ENCODE data around the gene USP53. TPM values are rescaled to one million over a fixed set of nuclear protein-coding genes. Genes with fewer than 3 reads are reported as not detected.

USP53 gene
- total RNA-seq, 2 donors from 2014 or later: 51.5 to 62.9 TPM

DNA sequence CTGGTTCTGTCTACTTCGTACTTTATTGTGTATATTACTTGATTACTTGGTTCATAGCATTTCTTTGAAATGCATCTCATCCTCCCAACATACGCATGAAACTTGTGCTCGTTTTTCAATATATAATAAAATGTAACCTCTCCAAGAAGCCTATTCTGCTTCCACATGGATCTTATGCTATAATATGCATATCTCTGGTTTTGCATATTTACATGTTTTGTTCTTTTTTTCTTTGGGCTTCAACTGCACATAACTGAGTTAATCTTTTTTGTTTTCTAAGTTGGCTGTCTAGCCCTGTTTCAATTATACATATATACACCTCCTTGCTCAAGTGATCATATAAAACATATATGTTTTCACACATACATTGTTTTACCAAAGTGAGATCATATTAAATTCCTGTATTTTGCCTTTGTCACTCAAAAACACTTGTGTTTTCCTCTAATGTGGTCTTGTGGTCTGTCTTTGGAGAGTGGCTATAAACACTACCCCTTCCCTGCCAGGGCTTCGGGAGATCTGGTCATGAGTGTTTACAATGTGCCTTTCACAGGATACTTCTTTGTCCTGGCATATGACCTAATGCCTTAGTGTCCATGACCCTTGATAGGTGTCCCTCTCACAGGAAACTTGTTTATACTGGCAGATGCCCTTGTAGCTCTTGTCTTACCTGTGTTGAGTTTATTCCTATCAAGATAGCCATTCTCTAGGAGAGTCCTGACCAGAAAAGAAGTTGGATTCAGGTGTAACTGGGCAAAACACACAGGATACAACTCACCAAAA lies 17.6 kb downstream of the USP53 start:
- H3K27ac ChIP-seq: no peak overlapping the region
- H3K9me3 ChIP-seq: no peaks in the 10 kb centered on the region
- H3K4me3 ChIP-seq: no peak overlapping the region
- H3K36me3 ChIP-seq: peaks cover 14% of the 10 kb centered on the region
- H3K4me1 ChIP-seq: peaks cover 0 to 15% of the 10 kb centered on the region in 2 donors
- no peak for DNase-seq (ENCODE audit: low spot score)
- TF ChIP-seq, protein P1, sequence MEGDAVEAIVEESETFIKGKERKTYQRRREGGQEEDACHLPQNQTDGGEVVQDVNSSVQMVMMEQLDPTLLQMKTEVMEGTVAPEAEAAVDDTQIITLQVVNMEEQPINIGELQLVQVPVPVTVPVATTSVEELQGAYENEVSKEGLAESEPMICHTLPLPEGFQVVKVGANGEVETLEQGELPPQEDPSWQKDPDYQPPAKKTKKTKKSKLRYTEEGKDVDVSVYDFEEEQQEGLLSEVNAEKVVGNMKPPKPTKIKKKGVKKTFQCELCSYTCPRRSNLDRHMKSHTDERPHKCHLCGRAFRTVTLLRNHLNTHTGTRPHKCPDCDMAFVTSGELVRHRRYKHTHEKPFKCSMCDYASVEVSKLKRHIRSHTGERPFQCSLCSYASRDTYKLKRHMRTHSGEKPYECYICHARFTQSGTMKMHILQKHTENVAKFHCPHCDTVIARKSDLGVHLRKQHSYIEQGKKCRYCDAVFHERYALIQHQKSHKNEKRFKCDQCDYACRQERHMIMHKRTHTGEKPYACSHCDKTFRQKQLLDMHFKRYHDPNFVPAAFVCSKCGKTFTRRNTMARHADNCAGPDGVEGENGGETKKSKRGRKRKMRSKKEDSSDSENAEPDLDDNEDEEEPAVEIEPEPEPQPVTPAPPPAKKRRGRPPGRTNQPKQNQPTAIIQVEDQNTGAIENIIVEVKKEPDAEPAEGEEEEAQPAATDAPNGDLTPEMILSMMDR (IDR thresholded peaks at IDR 0.05): no peak
- no peaks in the 10 kb centered on the region for H3K27me3 ChIP-seq

DNA sequence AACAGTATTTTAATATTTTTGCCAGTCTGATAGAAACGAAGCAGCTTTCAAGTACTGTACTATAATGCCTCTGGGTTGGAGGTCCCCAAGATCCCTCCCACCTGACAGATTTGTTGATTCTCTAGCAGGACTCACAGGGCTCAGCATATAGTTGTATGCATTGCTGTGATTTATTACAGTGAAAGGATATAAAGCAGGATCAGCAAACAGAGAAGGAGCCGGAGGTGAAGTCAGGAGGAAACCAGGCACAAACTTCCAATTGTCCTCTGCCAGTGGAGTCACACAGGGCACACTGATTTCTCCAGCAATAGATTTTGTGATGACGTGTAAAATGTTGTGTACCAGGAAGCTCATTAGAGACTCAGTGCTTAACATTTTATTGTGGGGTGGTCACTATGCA lies 19.0 kb downstream of the USP53 start:
- no peak overlapping the region for H3K4me3 ChIP-seq
- TF ChIP-seq, protein P1 (IDR thresholded peaks at IDR 0.05): no peak
- DNase-seq (ENCODE audit: low spot score): no peak
- no peak overlapping the region for H3K27ac ChIP-seq
- H3K9me3 ChIP-seq: no peaks in the 10 kb centered on the region
- H3K36me3 ChIP-seq: peaks cover 24% of the 10 kb centered on the region
- peaks cover 0 to 19% of the 10 kb centered on the region in 2 donors for H3K4me1 ChIP-seq
- H3K27me3 ChIP-seq: no peaks in the 10 kb centered on the region

DNA sequence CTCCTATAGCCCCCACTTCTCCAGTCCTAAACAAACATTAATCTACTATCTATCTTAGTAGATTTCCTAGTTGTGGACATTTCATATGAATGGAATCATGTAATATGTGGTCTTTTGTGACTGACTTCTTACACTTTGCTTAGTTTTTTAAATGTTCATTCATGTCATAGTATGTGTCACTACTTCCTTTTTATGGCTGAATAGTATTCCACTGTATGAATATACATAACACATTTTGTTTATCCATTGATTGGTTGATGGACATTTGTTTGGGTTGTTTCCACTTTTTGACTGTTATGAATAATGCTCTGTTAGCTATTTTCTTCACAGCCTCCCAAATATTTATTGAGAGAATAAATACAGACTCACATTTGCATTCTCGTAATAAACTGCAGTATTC lies 19.8 kb downstream of the USP53 start:
- no peak overlapping the region for H3K27ac ChIP-seq
- TF ChIP-seq, protein P1 (IDR thresholded peaks at IDR 0.05): no peak
- H3K4me1 ChIP-seq: peaks cover 0 to 19% of the 10 kb centered on the region in 2 donors
- no peaks in the 10 kb centered on the region for H3K9me3 ChIP-seq
- no peak for DNase-seq (ENCODE audit: low spot score)
- H3K36me3 ChIP-seq: peaks cover 30% of the 10 kb centered on the region
- no peak overlapping the region for H3K4me3 ChIP-seq
- no peaks in the 10 kb centered on the region for H3K27me3 ChIP-seq

DNA sequence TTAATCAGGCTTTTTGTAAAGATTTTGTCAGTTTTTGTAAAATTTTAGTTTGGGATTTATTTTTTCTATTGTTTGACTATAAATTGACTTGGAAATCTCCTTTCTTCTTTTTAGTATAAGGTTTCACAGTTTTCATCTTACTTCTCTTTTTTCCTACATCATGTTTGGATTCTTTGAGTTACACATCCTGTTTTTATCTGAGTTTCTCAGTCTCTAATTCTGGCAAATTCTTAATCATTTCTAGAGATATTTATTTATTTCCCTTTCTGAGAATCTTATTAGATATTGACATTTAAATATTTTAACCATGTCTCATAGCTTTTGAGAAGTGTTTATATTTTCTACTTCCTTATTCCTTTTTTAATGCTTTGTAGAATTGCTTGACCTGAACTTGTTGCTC lies 20.7 kb downstream of the USP53 start:
- no peak overlapping the region for H3K4me3 ChIP-seq
- H3K9me3 ChIP-seq: no peaks in the 10 kb centered on the region
- TF ChIP-seq, protein P1 (IDR thresholded peaks at IDR 0.05): no peak
- no peak overlapping the region for H3K27ac ChIP-seq
- DNase-seq (ENCODE audit: low spot score): no peak
- peaks cover 30% of the 10 kb centered on the region for H3K36me3 ChIP-seq
- peaks cover 0 to 14% of the 10 kb centered on the region in 2 donors for H3K4me1 ChIP-seq
- no peaks in the 10 kb centered on the region for H3K27me3 ChIP-seq

DNA sequence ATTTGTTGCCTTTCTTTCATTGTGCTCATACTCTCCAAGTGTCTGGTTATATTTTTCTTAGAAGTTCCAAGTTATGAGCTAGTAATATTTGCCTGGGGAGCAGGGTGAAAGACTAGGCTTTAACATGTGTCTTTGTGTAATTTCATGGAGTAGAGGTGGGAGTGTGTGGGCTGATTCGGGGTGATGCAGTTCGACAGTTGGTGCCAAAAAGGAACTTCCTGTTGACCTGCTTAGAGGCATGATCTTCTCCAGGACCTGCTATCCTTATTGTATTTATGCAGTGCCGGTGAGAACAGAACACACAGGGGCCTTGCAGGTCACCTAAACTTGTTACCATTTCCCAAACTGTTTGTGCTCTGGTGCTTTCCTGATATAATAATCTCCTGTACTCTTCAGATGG lies 21.2 kb downstream of the USP53 start:
- TF ChIP-seq, protein P1 (IDR thresholded peaks at IDR 0.05): no peak
- no peak overlapping the region for H3K4me3 ChIP-seq
- no peaks in the 10 kb centered on the region for H3K27me3 ChIP-seq
- peaks cover 30% of the 10 kb centered on the region for H3K36me3 ChIP-seq
- H3K4me1 ChIP-seq: peaks cover 0 to 14% of the 10 kb centered on the region in 2 donors
- no peak overlapping the region for H3K27ac ChIP-seq
- no peak for DNase-seq (ENCODE audit: low spot score)
- H3K9me3 ChIP-seq: no peaks in the 10 kb centered on the region

DNA sequence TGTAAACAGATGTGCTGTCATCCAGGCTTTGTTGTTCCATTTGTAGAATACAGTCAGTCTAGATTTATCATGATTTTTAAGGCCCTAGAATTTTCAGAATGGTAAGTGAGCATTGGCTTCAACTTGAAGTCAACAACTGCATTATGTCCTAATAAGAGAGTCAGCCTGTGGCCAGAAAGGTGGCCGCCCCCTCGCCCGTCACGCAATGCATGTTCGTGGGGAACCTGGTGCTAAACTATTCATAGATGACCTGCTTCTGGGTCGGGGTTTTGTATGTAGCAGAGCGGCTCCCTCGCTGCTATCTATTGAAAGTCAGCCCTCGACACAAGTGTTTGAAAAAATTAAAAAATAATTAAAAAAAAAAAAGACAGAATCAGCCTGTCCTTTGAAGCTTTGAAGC lies 24.7 kb downstream of the USP53 start:
- H3K36me3 ChIP-seq: peaks cover 33% of the 10 kb centered on the region
- no peak overlapping the region for H3K27ac ChIP-seq
- H3K4me3 ChIP-seq: no peak overlapping the region
- TF ChIP-seq, protein P1 (IDR thresholded peaks at IDR 0.05): no peak
- no peaks in the 10 kb centered on the region for H3K9me3 ChIP-seq
- no peaks in the 10 kb centered on the region for H3K27me3 ChIP-seq
- peaks cover 0 to 14% of the 10 kb centered on the region in 2 donors for H3K4me1 ChIP-seq
- no peak for DNase-seq (ENCODE audit: low spot score)
